ENCODE data around the gene CNKSR2. TPM values are rescaled to one million over a fixed set of nuclear protein-coding genes. Genes with fewer than 3 reads are reported as not detected.

Gene CNKSR2
- total and polyA plus RNA-seq, 2 of the 13 experiments (the other 11 are each of a cell fraction or from before 2014, with no cell fraction given) = not detected

GRCh38 chrX:21412029-21412428 is 37.8 kb downstream of the CNKSR2 start:
- Histone ChIP-seq H3K4me1 (ENCODE audit: insufficient read depth, low read length) (no peaks in the 10 kb centered on the region), H2AFZ (ENCODE audit: low read length) (no peak overlapping the region), H3K36me3 (replicated peaks in 1 of 2; ENCODE audit: control insufficient read depth in 1 of 2, insufficient read depth in 2 of 2, low read length in 2 of 2) (no peaks in the 10 kb centered on the region), H3K4me3 (replicated peaks in 1 of 3; ENCODE audit: insufficient read depth in 1 of 3, low read depth in 2 of 3, low read length in 3 of 3) (no peak overlapping the region), H4K20me1 (ENCODE audit: insufficient read depth, low read length) (no peaks in the 10 kb centered on the region), H3K27ac (ENCODE audit: extremely low read length, insufficient read depth, low read length) (no peak overlapping the region), H3K4me2 (ENCODE audit: low read depth, low read length) (no peak overlapping the region), H3K27me3 (ENCODE audit: control insufficient read depth in 1 of 2, insufficient read depth in 2 of 2, low read length in 2 of 2) (no peaks in the 10 kb centered on the region), H3K9me3 (ENCODE audit: low read length) (no peaks in the 10 kb centered on the region), H3K79me2 (ENCODE audit: insufficient read depth, low read length) (no peaks in the 10 kb centered on the region), H3K9ac (ENCODE audit: insufficient read depth, low read depth, low read length) (no peak overlapping the region)
- BruUV-seq (replicated peaks) = no TSS peak
- intact Hi-C loops (cut with micrococcal nuclease; ENCODE audit: unreplicated experiment) = no loop called here
- ChIA-PET POLR2A (no interaction called here), CTCF (ENCODE audit: low intra/inter-chr PET ratio, low total read pairs) (no interaction called here)
- TF ChIP-seq KLF6 (CRISPR knock-in tag; IDR thresholded peaks at IDR 0.05) = no peak
- no peak for TF ChIP-seq ZNF572 (CRISPR knock-in tag; IDR thresholded peaks at IDR 0.05)
- TF ChIP-seq ATF7 (IDR thresholded peaks at IDR 0.05) = no peak
- no peak for TF ChIP-seq ATF7 (CRISPR knock-in tag; IDR thresholded peaks at IDR 0.05)
- TF ChIP-seq, protein P1, sequence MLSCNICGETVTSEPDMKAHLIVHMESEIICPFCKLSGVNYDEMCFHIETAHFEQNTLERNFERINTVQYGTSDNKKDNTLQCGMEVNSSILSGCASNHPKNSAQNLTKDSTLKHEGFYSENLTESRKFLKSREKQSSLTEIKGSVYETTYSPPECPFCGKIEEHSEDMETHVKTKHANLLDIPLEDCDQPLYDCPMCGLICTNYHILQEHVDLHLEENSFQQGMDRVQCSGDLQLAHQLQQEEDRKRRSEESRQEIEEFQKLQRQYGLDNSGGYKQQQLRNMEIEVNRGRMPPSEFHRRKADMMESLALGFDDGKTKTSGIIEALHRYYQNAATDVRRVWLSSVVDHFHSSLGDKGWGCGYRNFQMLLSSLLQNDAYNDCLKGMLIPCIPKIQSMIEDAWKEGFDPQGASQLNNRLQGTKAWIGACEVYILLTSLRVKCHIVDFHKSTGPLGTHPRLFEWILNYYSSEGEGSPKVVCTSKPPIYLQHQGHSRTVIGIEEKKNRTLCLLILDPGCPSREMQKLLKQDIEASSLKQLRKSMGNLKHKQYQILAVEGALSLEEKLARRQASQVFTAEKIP (CRISPR knock-in tag; IDR thresholded peaks at IDR 0.05; ENCODE audit: borderline replicate concordance) = no peak
- TF ChIP-seq ARID4A (CRISPR knock-in tag; IDR thresholded peaks at IDR 0.05; ENCODE audit: borderline replicate concordance) = no peak
- TF ChIP-seq, protein P2, sequence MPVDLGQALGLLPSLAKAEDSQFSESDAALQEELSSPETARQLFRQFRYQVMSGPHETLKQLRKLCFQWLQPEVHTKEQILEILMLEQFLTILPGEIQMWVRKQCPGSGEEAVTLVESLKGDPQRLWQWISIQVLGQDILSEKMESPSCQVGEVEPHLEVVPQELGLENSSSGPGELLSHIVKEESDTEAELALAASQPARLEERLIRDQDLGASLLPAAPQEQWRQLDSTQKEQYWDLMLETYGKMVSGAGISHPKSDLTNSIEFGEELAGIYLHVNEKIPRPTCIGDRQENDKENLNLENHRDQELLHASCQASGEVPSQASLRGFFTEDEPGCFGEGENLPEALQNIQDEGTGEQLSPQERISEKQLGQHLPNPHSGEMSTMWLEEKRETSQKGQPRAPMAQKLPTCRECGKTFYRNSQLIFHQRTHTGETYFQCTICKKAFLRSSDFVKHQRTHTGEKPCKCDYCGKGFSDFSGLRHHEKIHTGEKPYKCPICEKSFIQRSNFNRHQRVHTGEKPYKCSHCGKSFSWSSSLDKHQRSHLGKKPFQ (CRISPR knock-in tag; IDR thresholded peaks at IDR 0.05; ENCODE audit: insufficient replicate concordance) = no peak
- TF ChIP-seq, protein P3, sequence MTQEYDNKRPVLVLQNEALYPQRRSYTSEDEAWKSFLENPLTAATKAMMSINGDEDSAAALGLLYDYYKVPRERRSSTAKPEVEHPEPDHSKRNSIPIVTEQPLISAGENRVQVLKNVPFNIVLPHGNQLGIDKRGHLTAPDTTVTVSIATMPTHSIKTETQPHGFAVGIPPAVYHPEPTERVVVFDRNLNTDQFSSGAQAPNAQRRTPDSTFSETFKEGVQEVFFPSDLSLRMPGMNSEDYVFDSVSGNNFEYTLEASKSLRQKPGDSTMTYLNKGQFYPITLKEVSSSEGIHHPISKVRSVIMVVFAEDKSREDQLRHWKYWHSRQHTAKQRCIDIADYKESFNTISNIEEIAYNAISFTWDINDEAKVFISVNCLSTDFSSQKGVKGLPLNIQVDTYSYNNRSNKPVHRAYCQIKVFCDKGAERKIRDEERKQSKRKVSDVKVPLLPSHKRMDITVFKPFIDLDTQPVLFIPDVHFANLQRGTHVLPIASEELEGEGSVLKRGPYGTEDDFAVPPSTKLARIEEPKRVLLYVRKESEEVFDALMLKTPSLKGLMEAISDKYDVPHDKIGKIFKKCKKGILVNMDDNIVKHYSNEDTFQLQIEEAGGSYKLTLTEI (CRISPR knock-in tag; conservative IDR thresholded peaks at IDR 0.05) = no peak
- in situ Hi-C loops (cut with HindIII; ENCODE audit: extremely low pct_ligation_motif_present, low pct_unique_long_range_greater_than_20kb) = no loop called here
- ATAC-seq (no peak), DNase-seq (ENCODE audit: low spot score) (no peak), FAIRE-seq (no peak)
- 0% methylated on average over 3 of the region's 3 CpGs for WGBS (ENCODE audit: low lambda C conversion rate)

All from HepG2 (cell line).